Sigmoid colon (tissue), 7 donors: ENCODE data around the gene SMIM38. TPM values are rescaled to one million over a fixed set of nuclear protein-coding genes. Genes with fewer than 3 reads are reported as not detected.

ENCODE experiments used
- DNase-seq: peaks from one replicate; pipeline ENCODE4 v3.0.0-alpha.2; 2019
- H3K27ac ChIP-seq, 4 donors: fragments of 200-600 bp; sonication (generic); one replicate each; pipeline ENCODE4 v1.5.1; 2016 to 2019; ENCODE audit warnings: mild to moderate bottlenecking in 1 of 4
- H3K27me3 ChIP-seq, 3 donors: fragments of 200-600 bp; sonication (generic); one replicate each; pipeline ENCODE4 v1.5.1; 2019; ENCODE audit warnings: mild to moderate bottlenecking in 1 of 3
- H3K36me3 ChIP-seq, 4 donors: fragments of 200-600 bp; sonication (generic); one replicate each; pipeline ENCODE4 v1.5.1; 2016 to 2019
- H3K4me1 ChIP-seq, 4 donors: fragments of 200-600 bp; sonication (generic); one replicate each; pipeline ENCODE4 v1.5.1; 2017 to 2019
- H3K4me3 ChIP-seq, 4 donors: fragments of 200-600 bp; sonication (generic); one replicate each; pipeline ENCODE4 v1.5.1; 2017 to 2019; ENCODE audit warnings: mild to moderate bottlenecking in 2 of 4, moderate library complexity in 1 of 4
- H3K9me3 ChIP-seq, 4 donors: fragments of 200-600 bp in 3 of 4; sonication (generic) in 3 of 4; one replicate each; pipeline versions ENCODE4 v1.5.1 to v1.6.1; 2013 to 2019
- EP300 ChIP-seq, 4 donors: sonication (generic); formaldehyde crosslinking; IDR thresholded peaks; one replicate each; pipeline ENCODE4 v1.6.1; 2017; ENCODE audit warnings: antibody characterized with exemption in 4 of 4
- POLR2A ChIP-seq, 2 donors: fragments of 450-650 bp; IDR thresholded peaks; one replicate each; pipeline ENCODE4 v1.6.1; 2016; ENCODE audit warnings: antibody characterized with exemption in 2 of 2, mild to moderate bottlenecking in 2 of 2, moderate library complexity in 2 of 2
- POLR2AphosphoS5 ChIP-seq, 4 donors: sonication (generic); formaldehyde crosslinking; IDR thresholded peaks; one replicate each; pipeline ENCODE4 v1.6.1; 2017; ENCODE audit warnings: antibody characterized with exemption in 4 of 4
- WGBS, 2 donors: extraction: QIAGEN DNeasy Blood & Tissue Kit; methylation state at CpG; one replicate each; pipeline ENCODE4 v1.1.7; 2013; 5-methylcytosine and 5-hydroxymethylcytosine counted together
- intact Hi-C: fragments of 100-400 bp; cut with DNase I; formaldehyde crosslinking; loops from one replicate; pipeline ENCODE4 v1.15.1; 2023
- polyA plus RNA-seq, 3 donors: library from polyadenylated mRNA; stranded (reverse); fragments of 200-250 nt; gene quantifications; one replicate each; pipeline ENCODE4 v1.2.3, GENCODE V29; 2013
- total RNA-seq, 4 donors: library from RNA; depleted of rRNA; stranded (reverse); fragments of >200 nt; gene quantifications; one replicate each; pipeline ENCODE4 v1.1.0, GENCODE V29; 2016
- TF ChIP-seq, protein P1 (sequence below), 4 experiments: fragments of 450-650 bp in 3 of 4; fragments of 200-600 bp in 1 of 4; IDR thresholded peaks; one replicate each; pipeline ENCODE4 v1.5.1; 2016 to 2019; ENCODE audit warnings: antibody characterized with exemption in 4 of 4, mild to moderate bottlenecking in 3 of 4, moderate library complexity in 2 of 4
- donor health status: healthy with polysubstance abuse.
- donor health status: Bipolar disorder and iron deficiency.
- donor health status: healthy.

SMIM38 gene
- total and polyA plus RNA-seq, 7 donors, result 0.19 to 5.4 (median 1.8) TPM; not detected in 2

GRCh38 chr11:69129053-69129452, 26.7 kb upstream of the SMIM38 start:
- Histone ChIP-seq H3K27ac (no peak overlapping the region), H3K4me3 (no peak overlapping the region), H3K36me3 (no peaks in the 10 kb centered on the region), H3K9me3 (no peaks in the 10 kb centered on the region), H3K27me3 (no peaks in the 10 kb centered on the region), H3K4me1 (peaks cover 0 to 24% (median 12%) of the 10 kb centered on the region in 4 donors)
- no peak for DNase-seq
- TF ChIP-seq, protein P1, sequence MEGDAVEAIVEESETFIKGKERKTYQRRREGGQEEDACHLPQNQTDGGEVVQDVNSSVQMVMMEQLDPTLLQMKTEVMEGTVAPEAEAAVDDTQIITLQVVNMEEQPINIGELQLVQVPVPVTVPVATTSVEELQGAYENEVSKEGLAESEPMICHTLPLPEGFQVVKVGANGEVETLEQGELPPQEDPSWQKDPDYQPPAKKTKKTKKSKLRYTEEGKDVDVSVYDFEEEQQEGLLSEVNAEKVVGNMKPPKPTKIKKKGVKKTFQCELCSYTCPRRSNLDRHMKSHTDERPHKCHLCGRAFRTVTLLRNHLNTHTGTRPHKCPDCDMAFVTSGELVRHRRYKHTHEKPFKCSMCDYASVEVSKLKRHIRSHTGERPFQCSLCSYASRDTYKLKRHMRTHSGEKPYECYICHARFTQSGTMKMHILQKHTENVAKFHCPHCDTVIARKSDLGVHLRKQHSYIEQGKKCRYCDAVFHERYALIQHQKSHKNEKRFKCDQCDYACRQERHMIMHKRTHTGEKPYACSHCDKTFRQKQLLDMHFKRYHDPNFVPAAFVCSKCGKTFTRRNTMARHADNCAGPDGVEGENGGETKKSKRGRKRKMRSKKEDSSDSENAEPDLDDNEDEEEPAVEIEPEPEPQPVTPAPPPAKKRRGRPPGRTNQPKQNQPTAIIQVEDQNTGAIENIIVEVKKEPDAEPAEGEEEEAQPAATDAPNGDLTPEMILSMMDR (IDR thresholded peaks at IDR 0.05), result no peak
- TF ChIP-seq POLR2A (IDR thresholded peaks at IDR 0.05), result no peak
- TF ChIP-seq POLR2AphosphoS5 (IDR thresholded peaks at IDR 0.05), result no peak
- no peak for TF ChIP-seq EP300 (IDR thresholded peaks at IDR 0.05)
- WGBS, 2 donors, result 95 to 96% methylated on average over 2 of the region's 2 CpGs
- intact Hi-C loops, result no loop called here

DNA sequence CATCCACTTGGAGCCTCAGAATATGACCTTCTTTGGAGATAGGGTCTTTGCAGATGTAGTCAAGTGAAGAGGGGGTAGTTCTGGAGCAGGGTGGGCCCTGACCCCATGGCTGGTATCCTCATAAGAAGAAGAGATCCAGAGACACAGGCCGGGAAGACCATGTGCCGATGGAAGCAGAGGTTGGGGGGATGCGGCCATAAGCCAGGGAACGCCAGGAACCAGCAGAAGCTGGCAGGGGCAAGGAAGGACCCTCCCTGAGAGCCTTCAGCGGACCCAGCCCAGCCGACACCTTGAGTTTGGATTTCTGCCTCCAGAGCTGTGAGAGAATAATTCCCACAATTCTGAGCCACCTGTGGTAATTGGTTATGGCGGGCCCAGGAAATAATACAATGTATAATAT, 26.1 kb upstream of the SMIM38 start:
- intact Hi-C loops, result loop anchor here (2.0 kb wide), 1 partner anchor 513 kb away; no protein-coding TSS in a partner anchor
- TF ChIP-seq EP300 (IDR thresholded peaks at IDR 0.05) (no peak), POLR2AphosphoS5 (IDR thresholded peaks at IDR 0.05) (no peak), POLR2A (IDR thresholded peaks at IDR 0.05) (no peak)
- TF ChIP-seq, protein P1 (IDR thresholded peaks at IDR 0.05), result no peak
- Histone ChIP-seq H3K27ac (no peak overlapping the region), H3K9me3 (no peaks in the 10 kb centered on the region), H3K36me3 (no peaks in the 10 kb centered on the region), H3K4me3 (no peak overlapping the region), H3K4me1 (peaks cover 0 to 21% (median 11%) of the 10 kb centered on the region in 4 donors), H3K27me3 (no peaks in the 10 kb centered on the region)
- 93 to 95% methylated on average over 7 of the region's 7 CpGs for WGBS, 2 donors
- no peak for DNase-seq

DNA sequence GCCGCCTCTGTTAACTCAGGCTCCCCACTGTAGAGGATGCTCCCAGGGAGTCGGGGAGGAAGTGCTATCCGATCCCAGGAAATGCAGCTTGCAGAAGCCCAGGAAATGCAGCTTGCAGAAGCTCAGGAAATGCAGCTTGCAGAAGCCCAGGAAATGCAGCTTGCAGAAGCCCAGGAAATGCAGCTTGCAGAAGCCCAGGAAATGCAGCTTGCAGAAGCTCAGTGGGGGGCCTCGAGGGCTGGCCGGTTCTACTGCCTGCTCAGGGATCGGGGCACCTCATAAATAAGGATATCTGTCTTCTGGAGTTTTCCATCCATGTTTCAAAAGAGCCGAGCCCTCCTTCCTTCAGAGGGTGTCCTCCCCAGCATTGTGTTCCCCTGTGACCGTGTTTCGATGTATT, 25.1 kb upstream of the SMIM38 start:
- WGBS, 2 donors, result 69 to 78% methylated on average over 9 of the region's 9 CpGs
- Histone ChIP-seq H3K27me3 (no peaks in the 10 kb centered on the region), H3K4me1 (peaks cover 0 to 21% (median 11%) of the 10 kb centered on the region in 4 donors), H3K9me3 (no peaks in the 10 kb centered on the region), H3K36me3 (no peaks in the 10 kb centered on the region), H3K27ac (no peak overlapping the region), H3K4me3 (no peak overlapping the region)
- no peak for DNase-seq
- intact Hi-C loops, result loop anchor here (2.0 kb wide), 1 partner anchor 512 kb away; no protein-coding TSS in a partner anchor
- TF ChIP-seq, protein P1 (IDR thresholded peaks at IDR 0.05), result no peak
- TF ChIP-seq POLR2AphosphoS5 (IDR thresholded peaks at IDR 0.05) (no peak), EP300 (IDR thresholded peaks at IDR 0.05) (no peak), POLR2A (IDR thresholded peaks at IDR 0.05) (no peak)

- no peaks in the 10 kb centered on the region for H3K9me3 ChIP-seq
- H3K36me3 ChIP-seq, result peaks cover 0 to 3% (median 0%) of the 10 kb centered on the region in 4 donors
- WGBS, 2 donors, result 87 to 90% methylated on average over 11 of the region's 11 CpGs
- no peak overlapping the region for H3K4me3 ChIP-seq
- no peak for DNase-seq
- H3K27me3 ChIP-seq, result no peaks in the 10 kb centered on the region
- TF ChIP-seq EP300 (IDR thresholded peaks at IDR 0.05) (no peak), POLR2AphosphoS5 (IDR thresholded peaks at IDR 0.05) (no peak), POLR2A (IDR thresholded peaks at IDR 0.05) (no peak)
- TF ChIP-seq, protein P1 (IDR thresholded peaks at IDR 0.05), result no peak
- intact Hi-C loops, result loop anchor here (2.0 kb wide), 1 partner anchor 512 kb away; no protein-coding TSS in a partner anchor
- H3K27ac ChIP-seq, result no peak overlapping the region
- peaks cover 0 to 21% (median 11%) of the 10 kb centered on the region in 4 donors for H3K4me1 ChIP-seq
These were observed 24.6 kb upstream of the SMIM38 start for GRCh38 chr11:69131121-69131566.
